PC-3 (cell line): ENCODE data around the gene GPD2. TPM values are rescaled to one million over a fixed set of nuclear protein-coding genes. Genes with fewer than 3 reads are reported as not detected.

Experiments used
- ATAC-seq: fragments of 200-7000 bp; cut with Tn5 transposase; 2 replicates; pipeline ENCODE4 v1.9.1; 2020; ENCODE audit warnings: mild to moderate bottlenecking, moderate library complexity
- BruUV-seq: library from RNA; stranded (reverse); fragments of 400-500 nt; replicated peaks from 2 replicates; lab custom pipeline; 2021; lab: Mats Ljungman, UMichigan
- CTCF ChIA-PET: fragments of 300-600 bp; sonication (Branson Sonifier 250); formaldehyde crosslinking; loops from one replicate; lab custom pipeline; 2022; ENCODE audit warnings: antibody characterized with exemption; lab: Charles Lee
- POLR2A ChIA-PET: fragments of 300-600 bp; sonication (Branson Sonifier 250); formaldehyde crosslinking; loops from one replicate; lab custom pipeline; 2022; ENCODE audit warnings: antibody characterized with exemption; ENCODE audit not compliant: unreplicated experiment; lab: Charles Lee
- DNase-seq: peaks from one replicate; pipeline ENCODE4 v3.0.0-alpha.2; 2015
- H2AFZ ChIP-seq: fragments of 300-600 bp; sonication (generic); 2 replicates; pipeline ENCODE4 v1.6.0; 2016; ENCODE audit warnings: antibody characterized with exemption, low read length
- H3F3A ChIP-seq: fragments of 300-600 bp; sonication (generic); one replicate; pipeline ENCODE4 v1.6.0; 2017; ENCODE audit warnings: antibody characterized with exemption, low read length, control low read depth, mild to moderate bottlenecking; ENCODE audit not compliant: unreplicated experiment
- H3K27ac ChIP-seq: fragments of 300-600 bp; sonication (generic); 2 replicates; pipeline ENCODE4 v1.5.1; 2016; ENCODE audit warnings: mild to moderate bottlenecking, low read length
- H3K27me3 ChIP-seq: fragments of 300-600 bp; sonication (generic); 2 replicates; pipeline ENCODE4 v1.6.1; 2016; ENCODE audit warnings: low read length, mixed read lengths
- H3K36me3 ChIP-seq: fragments of 300-600 bp; sonication (generic); 2 replicates; pipeline ENCODE4 v1.6.1; 2016; ENCODE audit warnings: low read depth, mixed run types, low read length, mixed read lengths
- H3K4me1 ChIP-seq: fragments of 300-600 bp; sonication (generic); 2 replicates; pipeline ENCODE4 v1.5.1; 2016; ENCODE audit warnings: low read length; ENCODE audit not compliant: insufficient read depth
- H3K4me2 ChIP-seq: fragments of 300-600 bp; sonication (generic); 2 replicates; pipeline ENCODE4 v1.6.0; 2016; ENCODE audit warnings: low read length
- H3K4me3 ChIP-seq: fragments of 300-600 bp; sonication (generic); 2 replicates; pipeline ENCODE4 v1.5.1; 2016; ENCODE audit warnings: mild to moderate bottlenecking, low read length, mixed read lengths
- H3K79me2 ChIP-seq: fragments of 300-600 bp; sonication (generic); 2 replicates; pipeline ENCODE4 v1.6.1; 2017; ENCODE audit warnings: low read length, mixed read lengths
- H3K9ac ChIP-seq: fragments of 300-600 bp; sonication (generic); 2 replicates; pipeline ENCODE4 v1.6.0; 2016; ENCODE audit warnings: mild to moderate bottlenecking, low read length
- H3K9me2 ChIP-seq: fragments of 300-600 bp; sonication (generic); replicated peaks from 2 replicates; pipeline ENCODE4 v1.6.1; 2016; ENCODE audit warnings: mixed run types, low read length, mixed read lengths
- H3K9me3 ChIP-seq: fragments of 300-600 bp; sonication (generic); 2 replicates; pipeline ENCODE4 v1.6.1; 2016; ENCODE audit warnings: low read length, mixed read lengths
- H4K20me1 ChIP-seq: fragments of 300-600 bp; sonication (generic); 2 replicates; pipeline ENCODE4 v1.6.1; 2016; ENCODE audit warnings: low read length, mixed read lengths
- EZH2 ChIP-seq: fragments of 300-600 bp; sonication (generic); IDR thresholded peaks from one replicate; pipeline ENCODE4 v1.6.1; 2017; ENCODE audit warnings: antibody characterized with exemption, mild to moderate bottlenecking, low read length; ENCODE audit not compliant: unreplicated experiment
- EZH2phosphoT487 ChIP-seq: fragments of 300-600 bp; sonication (generic); IDR thresholded peaks from 2 replicates; pipeline ENCODE4 v1.6.1; 2018; ENCODE audit warnings: mild to moderate bottlenecking, antibody characterized with exemption, low read length, borderline replicate concordance
- intact Hi-C: fragments of 100-400 bp; cut with micrococcal nuclease; formaldehyde crosslinking; loops from 2 replicates; pipeline ENCODE4 v1.9.0; 2023
- total RNA-seq: library from RNA; depleted of rRNA; stranded (reverse); fragments of >200 nt; gene quantifications from 2 replicates; pipeline ENCODE4 v1.2.3, GENCODE V29; 2014
- TF ChIP-seq, protein P1 (sequence below): fragments of 300-600 bp; sonication (generic); conservative IDR thresholded peaks from 2 replicates; pipeline ENCODE4 v1.5.1; 2017; ENCODE audit warnings: antibody characterized with exemption, low read depth, mild to moderate bottlenecking, low read length

Gene GPD2
- total RNA-seq, 1 experiment from 2014 or later: 107 TPM

DNA sequence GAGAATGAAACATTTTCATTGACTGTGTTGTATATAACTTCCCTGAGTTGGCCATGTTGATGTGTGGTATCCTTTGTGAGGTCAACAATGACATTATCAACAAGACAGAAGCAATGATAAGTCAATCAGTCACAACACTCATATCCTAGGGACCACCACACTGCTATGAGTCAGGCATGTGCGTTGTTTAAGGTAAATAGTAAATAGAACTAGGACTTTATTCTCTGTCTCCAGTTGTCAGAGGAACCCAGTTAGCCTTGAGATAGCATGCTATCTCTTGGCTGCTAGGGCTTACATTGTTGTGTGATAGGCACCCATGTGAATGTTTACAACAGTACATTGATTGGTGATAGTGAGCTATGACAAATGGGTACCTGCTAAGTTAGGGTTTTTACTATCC is 37.3 kb downstream of the GPD2 start:
- H2AFZ ChIP-seq: no peak overlapping the region
- intact Hi-C loops: no loop called here
- H3F3A ChIP-seq: no peaks in the 10 kb centered on the region
- H3K4me1 ChIP-seq: peaks cover 21% of the 10 kb centered on the region
- no peak overlapping the region for H3K27ac ChIP-seq
- ATAC-seq (no peak), DNase-seq (no peak)
- POLR2A ChIA-PET: no interaction called here
- TF ChIP-seq EZH2phosphoT487 (no peak), EZH2 (no peak)
- TF ChIP-seq, protein P1, sequence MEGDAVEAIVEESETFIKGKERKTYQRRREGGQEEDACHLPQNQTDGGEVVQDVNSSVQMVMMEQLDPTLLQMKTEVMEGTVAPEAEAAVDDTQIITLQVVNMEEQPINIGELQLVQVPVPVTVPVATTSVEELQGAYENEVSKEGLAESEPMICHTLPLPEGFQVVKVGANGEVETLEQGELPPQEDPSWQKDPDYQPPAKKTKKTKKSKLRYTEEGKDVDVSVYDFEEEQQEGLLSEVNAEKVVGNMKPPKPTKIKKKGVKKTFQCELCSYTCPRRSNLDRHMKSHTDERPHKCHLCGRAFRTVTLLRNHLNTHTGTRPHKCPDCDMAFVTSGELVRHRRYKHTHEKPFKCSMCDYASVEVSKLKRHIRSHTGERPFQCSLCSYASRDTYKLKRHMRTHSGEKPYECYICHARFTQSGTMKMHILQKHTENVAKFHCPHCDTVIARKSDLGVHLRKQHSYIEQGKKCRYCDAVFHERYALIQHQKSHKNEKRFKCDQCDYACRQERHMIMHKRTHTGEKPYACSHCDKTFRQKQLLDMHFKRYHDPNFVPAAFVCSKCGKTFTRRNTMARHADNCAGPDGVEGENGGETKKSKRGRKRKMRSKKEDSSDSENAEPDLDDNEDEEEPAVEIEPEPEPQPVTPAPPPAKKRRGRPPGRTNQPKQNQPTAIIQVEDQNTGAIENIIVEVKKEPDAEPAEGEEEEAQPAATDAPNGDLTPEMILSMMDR: no peak
- no TSS peak for BruUV-seq
- H3K9me3 ChIP-seq: no peaks in the 10 kb centered on the region
- H3K79me2 ChIP-seq: peaks cover 50% of the 10 kb centered on the region
- H4K20me1 ChIP-seq: no peaks in the 10 kb centered on the region
- no peaks in the 10 kb centered on the region for H3K36me3 ChIP-seq
- CTCF ChIA-PET: no interaction called here
- H3K4me3 ChIP-seq: no peak overlapping the region
- no peaks in the 10 kb centered on the region for H3K9me2 ChIP-seq
- H3K9ac ChIP-seq: no peak overlapping the region
- H3K27me3 ChIP-seq: no peaks in the 10 kb centered on the region
- H3K4me2 ChIP-seq: no peak overlapping the region

DNA sequence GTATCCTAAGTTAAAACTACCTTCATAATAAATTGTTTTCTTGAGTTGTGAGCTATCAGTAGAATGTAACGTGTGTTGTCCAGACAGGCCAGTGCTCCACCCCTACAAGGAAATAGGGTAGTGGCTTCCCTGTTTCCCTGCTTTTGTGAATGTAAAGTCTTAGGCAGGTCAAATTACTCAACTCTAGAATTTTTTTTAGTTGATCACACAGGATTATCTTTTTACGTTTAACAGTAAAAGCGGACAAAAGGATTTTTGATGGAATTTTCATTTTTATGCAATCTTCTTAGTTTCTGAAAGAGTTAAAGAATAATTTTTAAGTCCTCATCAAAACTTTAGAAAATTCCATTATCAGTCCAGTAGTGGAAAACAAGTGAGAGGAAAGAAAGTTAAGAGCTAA is 38.2 kb downstream of the GPD2 start:
- TF ChIP-seq EZH2phosphoT487: no peak
- TF ChIP-seq, protein P1: no peak
- no peak for TF ChIP-seq EZH2
- H3K4me2 ChIP-seq: no peak overlapping the region
- CTCF ChIA-PET: no interaction called here

DNA sequence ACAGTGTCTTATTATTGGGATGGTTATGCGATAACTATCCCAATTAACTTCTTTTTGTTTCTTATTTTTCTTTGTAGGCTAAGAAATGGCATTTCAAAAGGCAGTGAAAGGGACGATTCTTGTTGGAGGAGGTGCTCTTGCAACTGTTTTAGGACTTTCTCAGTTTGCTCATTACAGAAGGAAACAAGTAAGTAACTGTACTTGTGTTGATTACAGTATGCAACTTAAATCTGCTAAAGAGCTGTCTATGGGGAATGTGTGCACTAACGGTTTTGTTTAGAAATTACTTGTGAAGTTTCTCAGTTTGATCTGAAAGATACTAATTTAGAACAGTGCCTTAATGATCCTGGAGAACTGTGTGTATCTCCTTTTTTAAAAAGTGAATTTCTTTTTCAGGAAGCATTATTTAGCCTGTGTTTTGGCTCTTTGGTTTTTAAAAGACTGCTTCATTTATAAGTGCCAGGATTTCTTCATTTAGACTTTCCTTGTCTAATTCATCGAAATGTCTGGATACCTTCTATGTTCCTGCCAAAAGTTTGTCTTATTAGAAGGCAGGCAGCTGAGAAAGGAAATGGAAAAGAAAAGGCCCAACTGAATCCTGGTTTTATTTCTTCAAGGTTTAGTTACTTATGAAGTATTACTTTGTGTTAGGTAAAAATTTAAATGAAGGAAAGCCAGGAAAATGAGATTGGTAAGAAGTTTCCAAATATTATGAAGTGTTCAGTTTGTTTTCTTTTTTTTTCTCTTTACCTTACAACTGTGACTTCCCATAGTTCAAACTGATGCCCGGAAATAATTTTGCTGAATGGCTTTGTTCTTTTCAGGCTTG is 40.1 kb downstream of the GPD2 start:
- POLR2A ChIA-PET: no interaction called here

More for the DNA sequence above, 38.2 kb downstream of the GPD2 start:
- no TSS peak for BruUV-seq
- Histone ChIP-seq H3K27ac (no peak overlapping the region), H3F3A (no peaks in the 10 kb centered on the region), H3K79me2 (peaks cover 42% of the 10 kb centered on the region), H3K9me3 (no peaks in the 10 kb centered on the region), H3K36me3 (no peaks in the 10 kb centered on the region), H3K4me1 (peaks cover 21% of the 10 kb centered on the region), H3K9me2 (no peaks in the 10 kb centered on the region), H3K4me3 (no peak overlapping the region), H3K27me3 (no peaks in the 10 kb centered on the region), H4K20me1 (no peaks in the 10 kb centered on the region), H3K9ac (no peak overlapping the region), H2AFZ (no peak overlapping the region)
- ATAC-seq (no peak), DNase-seq (no peak)
- POLR2A ChIA-PET: no interaction called here
- intact Hi-C loops: no loop called here

More for the DNA sequence above, 40.1 kb downstream of the GPD2 start:
- peak overlapping the region; percentile 50 for H3K4me2 ChIP-seq
- intact Hi-C loops: no loop called here
- no peaks in the 10 kb centered on the region for H3K27me3 ChIP-seq
- CTCF ChIA-PET: no interaction called here
- H3K9me3 ChIP-seq: no peaks in the 10 kb centered on the region
- peak overlapping the region; percentile 16 for H3K27ac ChIP-seq
- H3K4me1 ChIP-seq: peaks cover 26% of the 10 kb centered on the region
- no peak for ATAC-seq
- no peak overlapping the region for H3K9ac ChIP-seq
- BruUV-seq: no TSS peak
- H4K20me1 ChIP-seq: no peaks in the 10 kb centered on the region
- peaks cover 25% of the 10 kb centered on the region for H3K79me2 ChIP-seq
- H3K36me3 ChIP-seq: peaks cover 6% of the 10 kb centered on the region; the same call in 1 of the 2 replicates
- no peaks in the 10 kb centered on the region for H3F3A ChIP-seq
- DNase-seq: no peak
- H2AFZ ChIP-seq: no peak overlapping the region
- H3K9me2 ChIP-seq: no peaks in the 10 kb centered on the region
- TF ChIP-seq EZH2: no peak
- TF ChIP-seq, protein P1: no peak
- no peak for TF ChIP-seq EZH2phosphoT487
- H3K4me3 ChIP-seq: no peak overlapping the region
